LNCaP clone FGC (cell line): ENCODE measurements around the gene COL9A1.

Experiments used
- DNase-seq: peaks from one replicate; pipeline ENCODE4 v3.0.0-alpha.2; 2011; ENCODE audit warnings: low read depth
- H3K4me3 ChIP-seq: 2 replicates; pipeline ENCODE4 v1.5.1; 2011; ENCODE audit warnings: mild to moderate bottlenecking, low read depth, low read length, control low read depth
- CTCF ChIP-seq: IDR thresholded peaks from 2 replicates; pipeline ENCODE4 v1.5.1; 2012; ENCODE audit warnings: mild to moderate bottlenecking; ENCODE audit not compliant: control insufficient read depth, insufficient read depth; ENCODE audit errors: extremely low read depth

COL9A1 gene

GRCh38 chr6:70241031-70241430 is 61.9 kb downstream of the COL9A1 start:
- H3K4me3 ChIP-seq: no peak overlapping the region
- peak; percentile 80 for DNase-seq
- TF ChIP-seq CTCF: no peak

GRCh38 chr6:70236343-70236742 is 66.5 kb downstream of the COL9A1 start:
- TF ChIP-seq CTCF: no peak
- H3K4me3 ChIP-seq: no peak overlapping the region
- no peak for DNase-seq

- no peak overlapping the region for H3K4me3 ChIP-seq
- no peak for DNase-seq
- TF ChIP-seq CTCF: no peak
Measured at GRCh38 chr6:70234561-70235236, 68.2 kb downstream of the COL9A1 start.

- DNase-seq: no peak
- TF ChIP-seq CTCF: no peak
- H3K4me3 ChIP-seq: no peak overlapping the region
Measured at GRCh38 chr6:70231311-70231710, 71.6 kb downstream of the COL9A1 start.

GRCh38 chr6:70225055-70225454 is 77.8 kb downstream of the COL9A1 start:
- no peak for DNase-seq
- H3K4me3 ChIP-seq: no peak overlapping the region
- TF ChIP-seq CTCF: no peak

GRCh38 chr6:70222439-70222749 is 80.5 kb downstream of the COL9A1 start:
- no peak overlapping the region for H3K4me3 ChIP-seq
- no peak for TF ChIP-seq CTCF
- no peak for DNase-seq

GRCh38 chr6:70221715-70222438 is 81.0 kb downstream of the COL9A1 start:
- H3K4me3 ChIP-seq: no peak overlapping the region
- DNase-seq: no peak
- no peak for TF ChIP-seq CTCF
